ENCODE measurements around the gene GOLGA8M. TPM values are rescaled to one million over a fixed set of nuclear protein-coding genes. Genes with fewer than 3 reads are reported as not detected.
"Not testable (repeated sequence)": the region's sequence is repeated elsewhere in the genome, so short reads cannot be mapped to it uniquely, and the experiment has no call there.

Gene GOLGA8M, protein sequence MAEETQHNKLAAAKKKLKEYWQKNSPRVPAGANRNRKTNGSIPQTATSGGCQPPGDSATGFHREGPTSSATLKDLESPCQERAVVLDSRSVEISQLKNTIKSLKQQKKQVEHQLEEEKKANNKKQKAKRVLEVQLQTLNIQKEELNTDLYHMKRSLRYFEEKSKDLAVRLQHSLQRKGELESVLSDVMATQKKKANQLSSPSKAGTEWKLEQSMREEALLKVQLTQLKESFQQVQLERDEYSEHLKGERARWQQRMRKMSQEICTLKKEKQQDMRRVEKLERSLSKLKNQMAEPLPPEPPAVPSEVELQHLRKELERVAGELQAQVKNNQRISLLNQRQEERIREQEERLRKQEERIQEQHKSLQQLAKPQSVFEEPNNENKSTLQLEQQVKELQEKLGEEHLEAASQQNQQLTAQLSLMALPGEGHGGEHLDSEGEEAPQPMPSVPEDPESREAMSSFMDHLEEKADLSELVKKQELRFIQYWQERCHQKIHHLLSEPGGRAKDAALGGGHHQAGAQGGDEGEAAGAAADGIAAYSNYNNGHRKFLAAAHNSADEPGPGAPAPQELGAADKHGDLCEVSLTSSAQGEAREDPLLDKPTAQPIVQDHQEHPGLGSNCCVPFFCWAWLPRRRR
- total RNA-seq: 0.26 and 1.2 TPM in 2 replicates
- polyA plus RNA-seq: 0.17 TPM in 1 of 2 replicates, not detected in the other
- polyA plus RNA-seq (2012): 0.36 TPM in 1 of 2 replicates, not detected in the other
- not detected in 2 replicates for polyA minus RNA-seq (ENCODE audit: low replicate concordance)

DNA sequence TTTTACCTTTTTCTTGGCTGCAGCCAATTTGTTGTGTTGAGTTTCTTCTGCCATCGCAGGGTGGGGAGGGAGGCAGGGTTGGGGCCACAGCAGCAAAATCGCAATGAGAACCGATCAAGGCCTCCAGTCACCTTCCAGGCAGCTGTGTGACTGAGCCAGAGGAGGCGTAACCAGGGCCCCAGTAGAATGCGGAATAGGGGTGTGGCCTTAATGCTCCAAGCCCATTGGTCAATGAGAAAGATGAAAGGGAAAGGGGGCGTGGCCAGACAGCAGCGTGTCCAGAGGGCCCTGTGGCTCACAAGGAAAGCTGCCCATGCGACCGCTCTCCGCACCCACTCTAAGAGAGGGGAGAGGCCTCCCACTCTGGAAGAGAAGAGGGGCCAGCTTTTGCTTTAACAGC is at the start of gene GOLGA8M:
Gene GOLGA8M (minus strand): TSS at position 152 of the 400 bp plus-strand sequence. CDS start 98 bp downstream, at position 54.
- H3K4me1 ChIP-seq (ENCODE audit: control insufficient read depth, extremely low read depth, insufficient read depth, low read length); H3K9me3 ChIP-seq (ENCODE audit: control insufficient read depth, insufficient read depth, low read depth, low read length); H3K4me3 ChIP-seq (replicated peaks in 1 of 4; ENCODE audit: control extremely low read depth in 1 of 4, insufficient read depth in 1 of 4, low read depth in 3 of 4, low read length in 4 of 4); H3K36me3 ChIP-seq (ENCODE audit: control insufficient read depth, insufficient read depth, low read length); H4K20me1 ChIP-seq (ENCODE audit: control insufficient read depth, extremely low read depth, insufficient read depth, low read length); H3K79me2 ChIP-seq (ENCODE audit: control insufficient read depth, insufficient read depth, low read length); H3K27ac ChIP-seq (ENCODE audit: insufficient read depth, low read length); H2AFZ ChIP-seq (ENCODE audit: low read length); H3K4me2 ChIP-seq (ENCODE audit: extremely low read depth, insufficient read depth, low read length); H3K9ac ChIP-seq (ENCODE audit: insufficient read depth, low read length); DNase-seq (ENCODE audit: low read depth in 2 of 2); H3K27me3 ChIP-seq (ENCODE audit: control insufficient read depth, insufficient read depth, low read length): not testable (repeated sequence)

DNA sequence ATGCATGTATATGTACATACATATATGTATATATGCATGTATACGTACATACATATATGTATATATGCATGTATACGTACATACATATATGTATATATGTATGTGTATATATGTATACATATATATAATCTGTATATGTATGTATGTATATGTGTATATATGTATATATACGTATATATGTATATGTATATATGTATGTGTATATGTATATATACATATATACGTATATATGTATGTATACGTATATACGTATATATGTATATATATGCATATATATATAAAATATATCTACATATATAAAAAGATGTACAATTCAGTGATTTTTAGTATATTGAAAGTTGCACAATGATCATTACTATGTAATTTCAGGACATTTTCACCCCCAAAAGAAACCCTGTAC is 30.7 kb upstream of the GOLGA8M start:
- not testable (repeated sequence) for H3K4me2 ChIP-seq (ENCODE audit: extremely low read depth, insufficient read depth, low read length); H3K9ac ChIP-seq (ENCODE audit: insufficient read depth, low read length); H4K20me1 ChIP-seq (ENCODE audit: control insufficient read depth, extremely low read depth, insufficient read depth, low read length); H3K36me3 ChIP-seq (ENCODE audit: control insufficient read depth, insufficient read depth, low read length); H3K9me3 ChIP-seq (ENCODE audit: control insufficient read depth, insufficient read depth, low read depth, low read length); H3K27me3 ChIP-seq (ENCODE audit: control insufficient read depth, insufficient read depth, low read length); H3K4me1 ChIP-seq (ENCODE audit: control insufficient read depth, extremely low read depth, insufficient read depth, low read length); H3K79me2 ChIP-seq (ENCODE audit: control insufficient read depth, insufficient read depth, low read length); H2AFZ ChIP-seq (ENCODE audit: low read length); H3K27ac ChIP-seq (ENCODE audit: insufficient read depth, low read length); H3K4me3 ChIP-seq (replicated peaks in 1 of 4; ENCODE audit: control extremely low read depth in 1 of 4, insufficient read depth in 1 of 4, low read depth in 3 of 4, low read length in 4 of 4); DNase-seq (ENCODE audit: low read depth in 2 of 2)

DNA sequence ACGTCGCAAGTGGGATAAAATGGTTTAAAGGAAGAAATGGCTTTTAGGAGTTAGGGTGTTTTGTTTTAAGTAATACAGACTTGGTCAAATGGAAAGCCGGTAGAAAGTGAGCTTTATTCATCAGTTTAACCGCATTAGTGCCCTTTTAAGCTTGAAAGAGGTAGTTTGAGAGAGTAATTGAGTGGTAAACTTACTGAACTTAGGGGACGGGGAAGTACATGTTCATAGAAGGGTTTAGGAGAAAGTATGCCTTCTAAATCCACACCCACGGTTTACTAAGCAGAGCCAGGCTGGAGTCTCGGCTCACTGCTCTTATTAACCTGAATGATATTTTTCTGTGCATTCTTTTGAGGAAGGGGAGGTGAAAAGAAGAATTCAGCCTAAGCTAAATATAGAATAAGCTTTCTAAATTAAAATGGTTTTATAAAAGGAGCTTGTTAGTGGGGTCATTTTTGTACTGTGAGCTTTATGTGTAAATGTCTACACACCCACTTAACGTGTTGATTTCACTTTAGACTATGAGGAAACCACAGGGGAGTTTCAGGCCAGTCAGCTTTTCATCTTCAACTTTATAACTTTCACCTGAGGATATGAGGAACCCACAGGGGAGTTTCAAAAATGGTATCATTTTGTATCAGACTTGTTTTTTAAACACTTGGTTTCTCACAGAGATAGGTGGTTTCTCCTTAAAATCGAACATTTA is 26.5 kb upstream of the GOLGA8M start:
- not testable (repeated sequence) for H3K4me2 ChIP-seq (ENCODE audit: extremely low read depth, insufficient read depth, low read length); H3K27me3 ChIP-seq (ENCODE audit: control insufficient read depth, insufficient read depth, low read length); H3K9ac ChIP-seq (ENCODE audit: insufficient read depth, low read length); H4K20me1 ChIP-seq (ENCODE audit: control insufficient read depth, extremely low read depth, insufficient read depth, low read length); H3K79me2 ChIP-seq (ENCODE audit: control insufficient read depth, insufficient read depth, low read length); H3K27ac ChIP-seq (ENCODE audit: insufficient read depth, low read length); H3K9me3 ChIP-seq (ENCODE audit: control insufficient read depth, insufficient read depth, low read depth, low read length); H2AFZ ChIP-seq (ENCODE audit: low read length); H3K36me3 ChIP-seq (ENCODE audit: control insufficient read depth, insufficient read depth, low read length); H3K4me1 ChIP-seq (ENCODE audit: control insufficient read depth, extremely low read depth, insufficient read depth, low read length)
- peak overlapping the region in 2 of 4 experiments; percentile 28 to 35 for H3K4me3 ChIP-seq (replicated peaks in 1 of 4; ENCODE audit: control extremely low read depth in 1 of 4, insufficient read depth in 1 of 4, low read depth in 3 of 4, low read length in 4 of 4)
- DNase-seq (ENCODE audit: low read depth in 2 of 2): peak in 1 of 2 donors; percentile 0

DNA sequence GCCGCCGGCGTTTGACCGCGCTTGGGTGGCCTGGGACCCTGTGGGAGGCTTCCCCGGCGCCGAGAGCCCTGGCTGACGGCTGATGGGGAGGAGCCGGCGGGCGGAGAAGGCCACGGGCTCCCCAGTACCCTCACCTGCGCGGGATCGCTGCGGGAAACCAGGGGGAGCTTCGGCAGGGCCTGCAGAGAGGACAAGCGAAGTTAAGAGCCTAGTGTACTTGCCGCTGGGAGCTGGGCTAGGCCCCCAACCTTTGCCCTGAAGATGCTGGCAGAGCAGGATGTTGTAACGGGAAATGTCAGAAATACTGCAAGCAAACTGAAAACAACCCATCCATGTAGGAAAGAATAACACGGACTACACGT is 26.0 kb upstream of the GOLGA8M start:
- not testable (repeated sequence) for H3K36me3 ChIP-seq (ENCODE audit: control insufficient read depth, insufficient read depth, low read length); H4K20me1 ChIP-seq (ENCODE audit: control insufficient read depth, extremely low read depth, insufficient read depth, low read length); H3K27ac ChIP-seq (ENCODE audit: insufficient read depth, low read length); DNase-seq (ENCODE audit: low read depth in 2 of 2); H3K4me1 ChIP-seq (ENCODE audit: control insufficient read depth, extremely low read depth, insufficient read depth, low read length); H3K9ac ChIP-seq (ENCODE audit: insufficient read depth, low read length); H2AFZ ChIP-seq (ENCODE audit: low read length); H3K79me2 ChIP-seq (ENCODE audit: control insufficient read depth, insufficient read depth, low read length); H3K9me3 ChIP-seq (ENCODE audit: control insufficient read depth, insufficient read depth, low read depth, low read length); H3K27me3 ChIP-seq (ENCODE audit: control insufficient read depth, insufficient read depth, low read length); H3K4me2 ChIP-seq (ENCODE audit: extremely low read depth, insufficient read depth, low read length)
- H3K4me3 ChIP-seq (replicated peaks in 1 of 4; ENCODE audit: control extremely low read depth in 1 of 4, insufficient read depth in 1 of 4, low read depth in 3 of 4, low read length in 4 of 4): peak overlapping the region in 2 of 4 experiments; percentile 28 to 37

DNA sequence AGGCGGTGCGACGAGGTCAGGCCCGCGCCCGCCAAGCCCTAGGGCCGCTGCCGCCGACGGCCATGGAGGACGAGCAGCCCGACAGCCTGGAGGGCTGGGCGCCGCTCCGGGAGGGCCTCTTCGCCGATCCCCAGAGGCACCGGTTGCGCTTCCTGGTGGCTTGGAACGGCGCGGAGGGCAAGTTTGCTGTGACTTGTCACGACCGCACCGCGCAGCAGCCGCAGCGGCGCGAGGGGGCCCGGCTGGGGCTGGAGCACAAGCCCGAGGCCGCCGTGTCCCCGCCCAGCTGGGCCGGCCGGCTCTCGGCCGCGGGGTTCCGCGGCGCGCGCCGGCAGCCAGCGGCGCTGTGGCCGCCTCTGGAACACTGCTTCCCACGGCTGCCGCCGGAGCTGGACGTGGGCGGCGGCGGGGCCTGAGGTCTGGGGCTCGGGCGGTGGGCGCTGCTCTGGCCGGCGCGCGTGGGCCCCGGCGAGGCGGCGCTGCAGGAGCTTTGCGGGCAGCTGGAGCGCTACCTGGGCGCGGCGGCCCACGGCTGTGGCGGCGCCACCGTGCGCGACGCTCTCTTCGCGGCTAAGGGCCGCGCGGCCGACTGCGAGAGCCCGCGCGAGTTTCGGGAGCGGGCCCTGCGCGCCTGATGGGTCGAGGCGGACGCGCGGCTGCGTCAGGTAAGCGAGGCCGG is 25.4 kb upstream of the GOLGA8M start:
- peak overlapping the region in 2 of 4 experiments; percentile 37 to 46 for H3K4me3 ChIP-seq (replicated peaks in 1 of 4; ENCODE audit: control extremely low read depth in 1 of 4, insufficient read depth in 1 of 4, low read depth in 3 of 4, low read length in 4 of 4)
- not testable (repeated sequence) for H2AFZ ChIP-seq (ENCODE audit: low read length); H3K4me2 ChIP-seq (ENCODE audit: extremely low read depth, insufficient read depth, low read length); H3K27ac ChIP-seq (ENCODE audit: insufficient read depth, low read length); H4K20me1 ChIP-seq (ENCODE audit: control insufficient read depth, extremely low read depth, insufficient read depth, low read length); H3K27me3 ChIP-seq (ENCODE audit: control insufficient read depth, insufficient read depth, low read length); H3K79me2 ChIP-seq (ENCODE audit: control insufficient read depth, insufficient read depth, low read length); H3K9ac ChIP-seq (ENCODE audit: insufficient read depth, low read length); H3K4me1 ChIP-seq (ENCODE audit: control insufficient read depth, extremely low read depth, insufficient read depth, low read length); H3K9me3 ChIP-seq (ENCODE audit: control insufficient read depth, insufficient read depth, low read depth, low read length); H3K36me3 ChIP-seq (ENCODE audit: control insufficient read depth, insufficient read depth, low read length)
- DNase-seq (ENCODE audit: low read depth in 2 of 2): peak; percentile 18 to 34

DNA sequence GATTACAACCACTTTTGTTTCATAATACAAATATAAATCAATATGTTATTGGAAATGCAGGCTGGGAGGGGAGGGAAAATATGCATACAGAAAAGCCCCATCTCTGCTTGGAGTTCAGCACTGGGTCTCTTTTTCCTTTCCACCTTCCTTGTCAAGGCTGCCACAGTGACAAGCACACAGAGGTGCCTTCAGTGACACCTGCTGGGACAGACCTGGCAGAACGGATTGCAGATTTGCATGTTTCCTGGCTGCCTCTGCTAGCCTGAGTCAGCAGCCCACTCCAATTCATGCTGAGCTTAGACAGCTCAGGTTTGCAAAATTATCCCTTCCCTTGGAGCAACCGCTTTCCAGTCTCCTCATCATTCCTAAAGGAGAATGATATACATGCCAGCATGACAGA is 15.8 kb upstream of the GOLGA8M start:
- H4K20me1 ChIP-seq (ENCODE audit: control insufficient read depth, extremely low read depth, insufficient read depth, low read length); H3K4me3 ChIP-seq (replicated peaks in 1 of 4; ENCODE audit: control extremely low read depth in 1 of 4, insufficient read depth in 1 of 4, low read depth in 3 of 4, low read length in 4 of 4); H3K9me3 ChIP-seq (ENCODE audit: control insufficient read depth, insufficient read depth, low read depth, low read length); H3K27me3 ChIP-seq (ENCODE audit: control insufficient read depth, insufficient read depth, low read length); H3K27ac ChIP-seq (ENCODE audit: insufficient read depth, low read length); H3K9ac ChIP-seq (ENCODE audit: insufficient read depth, low read length); H2AFZ ChIP-seq (ENCODE audit: low read length); H3K4me2 ChIP-seq (ENCODE audit: extremely low read depth, insufficient read depth, low read length); H3K36me3 ChIP-seq (ENCODE audit: control insufficient read depth, insufficient read depth, low read length); H3K4me1 ChIP-seq (ENCODE audit: control insufficient read depth, extremely low read depth, insufficient read depth, low read length); H3K79me2 ChIP-seq (ENCODE audit: control insufficient read depth, insufficient read depth, low read length): not testable (repeated sequence)
- DNase-seq (ENCODE audit: low read depth in 2 of 2): peak in 1 of 2 donors; percentile 5

Measured in fibroblast of lung (primary cell).